Measurements from ENCODE around the gene RASGRF1.

Gene RASGRF1

DNA sequence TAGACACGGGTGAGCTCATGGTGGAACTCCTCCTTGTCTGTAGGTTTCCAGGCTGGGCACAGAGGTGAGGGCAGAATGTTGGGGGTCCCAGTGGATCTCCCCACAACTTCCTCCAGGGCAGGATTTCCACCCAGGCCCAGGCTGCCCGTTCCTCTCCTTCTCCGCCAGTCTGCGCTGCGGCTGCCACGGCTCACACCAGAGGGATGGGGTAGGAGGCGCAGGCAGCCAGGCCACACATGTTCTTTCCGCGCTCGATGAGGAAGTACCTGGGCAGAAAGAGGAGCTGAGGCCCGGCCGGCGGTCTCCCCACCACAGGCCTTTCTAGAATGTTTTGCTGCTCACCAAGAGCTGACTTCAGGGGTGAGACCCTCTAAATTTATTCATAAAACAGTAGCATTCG, 168.6 kb downstream of the RASGRF1 start:
- ATAC-seq, result no peak
- TF ChIP-seq, protein P1, sequence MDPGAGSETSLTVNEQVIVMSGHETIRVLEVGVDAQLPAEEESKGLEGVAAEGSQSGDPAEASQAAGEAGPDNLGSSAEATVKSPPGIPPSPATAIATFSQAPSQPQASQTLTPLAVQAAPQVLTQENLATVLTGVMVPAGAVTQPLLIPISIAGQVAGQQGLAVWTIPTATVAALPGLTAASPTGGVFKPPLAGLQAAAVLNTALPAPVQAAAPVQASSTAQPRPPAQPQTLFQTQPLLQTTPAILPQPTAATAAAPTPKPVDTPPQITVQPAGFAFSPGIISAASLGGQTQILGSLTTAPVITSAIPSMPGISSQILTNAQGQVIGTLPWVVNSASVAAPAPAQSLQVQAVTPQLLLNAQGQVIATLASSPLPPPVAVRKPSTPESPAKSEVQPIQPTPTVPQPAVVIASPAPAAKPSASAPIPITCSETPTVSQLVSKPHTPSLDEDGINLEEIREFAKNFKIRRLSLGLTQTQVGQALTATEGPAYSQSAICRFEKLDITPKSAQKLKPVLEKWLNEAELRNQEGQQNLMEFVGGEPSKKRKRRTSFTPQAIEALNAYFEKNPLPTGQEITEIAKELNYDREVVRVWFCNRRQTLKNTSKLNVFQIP (CRISPR knock-in tag; IDR thresholded peaks at IDR 0.05; ENCODE audit: borderline replicate concordance, low read depth), result no peak
- TF ChIP-seq SNAI2 (CRISPR knock-in tag; IDR thresholded peaks at IDR 0.05), result no peak
- TF ChIP-seq OSR1 (CRISPR knock-in tag; IDR thresholded peaks at IDR 0.05), result no peak
- no peak for TF ChIP-seq CSDC2 (CRISPR knock-in tag; IDR thresholded peaks at IDR 0.05)
- no peak for TF ChIP-seq BACH2 (CRISPR knock-in tag; IDR thresholded peaks at IDR 0.05; ENCODE audit: borderline replicate concordance)
- TF ChIP-seq, protein P2, sequence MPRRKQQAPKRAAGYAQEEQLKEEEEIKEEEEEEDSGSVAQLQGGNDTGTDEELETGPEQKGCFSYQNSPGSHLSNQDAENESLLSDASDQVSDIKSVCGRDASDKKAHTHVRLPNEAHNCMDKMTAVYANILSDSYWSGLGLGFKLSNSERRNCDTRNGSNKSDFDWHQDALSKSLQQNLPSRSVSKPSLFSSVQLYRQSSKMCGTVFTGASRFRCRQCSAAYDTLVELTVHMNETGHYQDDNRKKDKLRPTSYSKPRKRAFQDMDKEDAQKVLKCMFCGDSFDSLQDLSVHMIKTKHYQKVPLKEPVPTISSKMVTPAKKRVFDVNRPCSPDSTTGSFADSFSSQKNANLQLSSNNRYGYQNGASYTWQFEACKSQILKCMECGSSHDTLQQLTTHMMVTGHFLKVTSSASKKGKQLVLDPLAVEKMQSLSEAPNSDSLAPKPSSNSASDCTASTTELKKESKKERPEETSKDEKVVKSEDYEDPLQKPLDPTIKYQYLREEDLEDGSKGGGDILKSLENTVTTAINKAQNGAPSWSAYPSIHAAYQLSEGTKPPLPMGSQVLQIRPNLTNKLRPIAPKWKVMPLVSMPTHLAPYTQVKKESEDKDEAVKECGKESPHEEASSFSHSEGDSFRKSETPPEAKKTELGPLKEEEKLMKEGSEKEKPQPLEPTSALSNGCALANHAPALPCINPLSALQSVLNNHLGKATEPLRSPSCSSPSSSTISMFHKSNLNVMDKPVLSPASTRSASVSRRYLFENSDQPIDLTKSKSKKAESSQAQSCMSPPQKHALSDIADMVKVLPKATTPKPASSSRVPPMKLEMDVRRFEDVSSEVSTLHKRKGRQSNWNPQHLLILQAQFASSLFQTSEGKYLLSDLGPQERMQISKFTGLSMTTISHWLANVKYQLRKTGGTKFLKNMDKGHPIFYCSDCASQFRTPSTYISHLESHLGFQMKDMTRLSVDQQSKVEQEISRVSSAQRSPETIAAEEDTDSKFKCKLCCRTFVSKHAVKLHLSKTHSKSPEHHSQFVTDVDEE (CRISPR knock-in tag; IDR thresholded peaks at IDR 0.05), result no peak
- no peak for TF ChIP-seq ZC3H10 (CRISPR knock-in tag; IDR thresholded peaks at IDR 0.05)
- TF ChIP-seq TCF4 (CRISPR knock-in tag; IDR thresholded peaks at IDR 0.05; ENCODE audit: borderline replicate concordance), result no peak

DNA sequence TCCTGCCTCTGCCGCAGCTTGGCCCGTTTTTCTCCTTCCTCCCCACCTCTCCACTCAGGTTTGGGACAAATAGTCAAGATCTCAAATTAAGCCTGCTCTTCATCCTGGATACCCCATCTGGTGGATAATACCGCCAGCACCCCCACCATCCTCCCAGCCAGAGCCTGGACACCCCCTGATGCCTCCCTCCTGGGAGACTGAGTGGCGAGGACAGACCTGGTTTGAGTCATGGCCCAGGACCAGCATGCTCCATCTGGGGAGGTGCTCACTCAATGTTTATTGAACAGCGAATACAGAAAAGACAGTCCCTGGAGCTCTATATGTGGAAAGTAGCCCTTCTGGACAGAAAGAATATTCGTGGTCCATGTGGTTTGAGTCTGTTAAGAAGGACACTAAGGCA, 169.1 kb downstream of the RASGRF1 start:
- ATAC-seq, result no peak
- TF ChIP-seq OSR1 (CRISPR knock-in tag; IDR thresholded peaks at IDR 0.05), result no peak
- TF ChIP-seq, protein P3, sequence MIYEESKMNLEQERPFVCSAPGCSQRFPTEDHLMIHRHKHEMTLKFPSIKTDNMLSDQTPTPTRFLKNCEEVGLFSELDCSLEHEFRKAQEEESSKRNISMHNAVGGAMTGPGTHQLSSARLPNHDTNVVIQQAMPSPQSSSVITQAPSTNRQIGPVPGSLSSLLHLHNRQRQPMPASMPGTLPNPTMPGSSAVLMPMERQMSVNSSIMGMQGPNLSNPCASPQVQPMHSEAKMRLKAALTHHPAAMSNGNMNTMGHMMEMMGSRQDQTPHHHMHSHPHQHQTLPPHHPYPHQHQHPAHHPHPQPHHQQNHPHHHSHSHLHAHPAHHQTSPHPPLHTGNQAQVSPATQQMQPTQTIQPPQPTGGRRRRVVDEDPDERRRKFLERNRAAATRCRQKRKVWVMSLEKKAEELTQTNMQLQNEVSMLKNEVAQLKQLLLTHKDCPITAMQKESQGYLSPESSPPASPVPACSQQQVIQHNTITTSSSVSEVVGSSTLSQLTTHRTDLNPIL (CRISPR knock-in tag; IDR thresholded peaks at IDR 0.05; ENCODE audit: low read depth), result no peak
- TF ChIP-seq, protein P4, sequence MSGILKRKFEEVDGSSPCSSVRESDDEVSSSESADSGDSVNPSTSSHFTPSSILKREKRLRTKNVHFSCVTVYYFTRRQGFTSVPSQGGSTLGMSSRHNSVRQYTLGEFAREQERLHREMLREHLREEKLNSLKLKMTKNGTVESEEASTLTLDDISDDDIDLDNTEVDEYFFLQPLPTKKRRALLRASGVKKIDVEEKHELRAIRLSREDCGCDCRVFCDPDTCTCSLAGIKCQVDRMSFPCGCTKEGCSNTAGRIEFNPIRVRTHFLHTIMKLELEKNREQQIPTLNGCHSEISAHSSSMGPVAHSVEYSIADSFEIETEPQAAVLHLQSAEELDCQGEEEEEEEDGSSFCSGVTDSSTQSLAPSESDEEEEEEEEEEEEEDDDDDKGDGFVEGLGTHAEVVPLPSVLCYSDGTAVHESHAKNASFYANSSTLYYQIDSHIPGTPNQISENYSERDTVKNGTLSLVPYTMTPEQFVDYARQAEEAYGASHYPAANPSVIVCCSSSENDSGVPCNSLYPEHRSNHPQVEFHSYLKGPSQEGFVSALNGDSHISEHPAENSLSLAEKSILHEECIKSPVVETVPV (CRISPR knock-in tag; IDR thresholded peaks at IDR 0.05), result no peak
- TF ChIP-seq ZNF565 (CRISPR knock-in tag; conservative IDR thresholded peaks at IDR 0.05; ENCODE audit: low read depth), result no peak
- TF ChIP-seq ISL1 (CRISPR knock-in tag; IDR thresholded peaks at IDR 0.05), result no peak
- no peak for TF ChIP-seq TOX (CRISPR knock-in tag; IDR thresholded peaks at IDR 0.05; ENCODE audit: borderline replicate concordance)
- no peak for TF ChIP-seq CSDC2 (CRISPR knock-in tag; IDR thresholded peaks at IDR 0.05)
- TF ChIP-seq, protein P5, sequence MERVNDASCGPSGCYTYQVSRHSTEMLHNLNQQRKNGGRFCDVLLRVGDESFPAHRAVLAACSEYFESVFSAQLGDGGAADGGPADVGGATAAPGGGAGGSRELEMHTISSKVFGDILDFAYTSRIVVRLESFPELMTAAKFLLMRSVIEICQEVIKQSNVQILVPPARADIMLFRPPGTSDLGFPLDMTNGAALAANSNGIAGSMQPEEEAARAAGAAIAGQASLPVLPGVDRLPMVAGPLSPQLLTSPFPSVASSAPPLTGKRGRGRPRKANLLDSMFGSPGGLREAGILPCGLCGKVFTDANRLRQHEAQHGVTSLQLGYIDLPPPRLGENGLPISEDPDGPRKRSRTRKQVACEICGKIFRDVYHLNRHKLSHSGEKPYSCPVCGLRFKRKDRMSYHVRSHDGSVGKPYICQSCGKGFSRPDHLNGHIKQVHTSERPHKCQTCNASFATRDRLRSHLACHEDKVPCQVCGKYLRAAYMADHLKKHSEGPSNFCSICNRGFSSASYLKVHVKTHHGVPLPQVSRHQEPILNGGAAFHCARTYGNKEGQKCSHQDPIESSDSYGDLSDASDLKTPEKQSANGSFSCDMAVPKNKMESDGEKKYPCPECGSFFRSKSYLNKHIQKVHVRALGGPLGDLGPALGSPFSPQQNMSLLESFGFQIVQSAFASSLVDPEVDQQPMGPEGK (CRISPR knock-in tag; IDR thresholded peaks at IDR 0.05; ENCODE audit: borderline replicate concordance), result no peak
- no peak for TF ChIP-seq TCF4 (CRISPR knock-in tag; IDR thresholded peaks at IDR 0.05; ENCODE audit: borderline replicate concordance)
- TF ChIP-seq ESRRG (CRISPR knock-in tag; IDR thresholded peaks at IDR 0.05), result no peak
- no peak for TF ChIP-seq SNAI2 (CRISPR knock-in tag; IDR thresholded peaks at IDR 0.05)
- TF ChIP-seq ZNF70 (CRISPR knock-in tag; IDR thresholded peaks at IDR 0.05), result no peak
- no peak for TF ChIP-seq ZC3H10 (CRISPR knock-in tag; IDR thresholded peaks at IDR 0.05)
- TF ChIP-seq PPARA (CRISPR knock-in tag; IDR thresholded peaks at IDR 0.05; ENCODE audit: borderline replicate concordance), result no peak
- TF ChIP-seq RARB (CRISPR knock-in tag; IDR thresholded peaks at IDR 0.05), result no peak
- TF ChIP-seq ZNF8 (CRISPR knock-in tag; IDR thresholded peaks at IDR 0.05), result no peak
- TF ChIP-seq ZFP30 (CRISPR knock-in tag; IDR thresholded peaks at IDR 0.05), result no peak
- no peak for TF ChIP-seq ARNTL (CRISPR knock-in tag; IDR thresholded peaks at IDR 0.05; ENCODE audit: borderline replicate concordance, low read depth)
- TF ChIP-seq, protein P2 (CRISPR knock-in tag; IDR thresholded peaks at IDR 0.05), result no peak

Measured in SK-N-SH treated with all-trans-retinoic acid at 6 μM for 48 hours (cell line).